ENCODE results near the gene GP2. TPM values are rescaled to one million over a fixed set of nuclear protein-coding genes. Genes with fewer than 3 reads are reported as not detected.

The GP2 gene
- total RNA-seq (2013): not detected
- polyA plus RNA-seq (not detected), polyA minus RNA-seq (not detected in 2 replicates), total RNA-seq (0 to 1.7 (median 0.06) reads per million in 11 experiments)

- no peaks in the 10 kb centered on the region for H3K9me3 ChIP-seq (replicated peaks in 1 of 2; ENCODE audit: control insufficient read depth in 1 of 2, insufficient read depth in 1 of 2, low read length in 2 of 2)
- H3K36me3 ChIP-seq (replicated peaks in 1 of 2; ENCODE audit: control insufficient read depth in 1 of 2, insufficient read depth in 2 of 2, low read length in 2 of 2): no peaks in the 10 kb centered on the region
- no peak for DNase-seq
- WGBS (ENCODE audit: insufficient coverage): 87% methylated on average over 4 of the region's 7 CpGs
- no peak within 1 kb of the TSS for H3K4me3 Mint-ChIP-seq
- peak within 1 kb of the TSS in 1 of 7 donors; percentile 6 for H3K27ac Mint-ChIP-seq
- no peaks in the 10 kb centered on the region for H3K4me1 ChIP-seq (ENCODE audit: control insufficient read depth in 1 of 2, insufficient read depth in 2 of 2, low read length in 2 of 2)
- no peak for TF ChIP-seq CTCF (IDR thresholded peaks at IDR 0.05)
- H3K4me3 ChIP-seq (replicated peaks in 1 of 3; ENCODE audit: low read depth in 2 of 3, low read length in 3 of 3): no peak within 1 kb of the TSS
- no peak within 1 kb of the TSS for H2AFZ ChIP-seq (ENCODE audit: insufficient read depth, low read depth, low read length, poor library complexity, severe bottlenecking)
- no peak within 1 kb of the TSS for H3K4me2 ChIP-seq (replicated peaks; ENCODE audit: extremely low read depth, low read length, poor library complexity, severe bottlenecking)
- H3K27ac ChIP-seq (ENCODE audit: low read depth in 1 of 2, low read length in 2 of 2): no peak within 1 kb of the TSS
- no peaks in the 10 kb centered on the region for H4K20me1 ChIP-seq (ENCODE audit: insufficient read depth, low read length)
- H3K27me3 ChIP-seq (ENCODE audit: control insufficient read depth in 2 of 2, insufficient read depth in 2 of 2, low read length in 2 of 2): no peaks in the 10 kb centered on the region
- H3K79me2 ChIP-seq (ENCODE audit: insufficient read depth, low read length): no peaks in the 10 kb centered on the region
- H3K36me3 Mint-ChIP-seq: no peaks in the 10 kb centered on the region
- H3K9ac ChIP-seq (ENCODE audit: insufficient read depth, low read length, poor library complexity, severe bottlenecking): no peak within 1 kb of the TSS
- no peaks in the 10 kb centered on the region for H3K4me1 Mint-ChIP-seq
- intact Hi-C loops (cut with micrococcal nuclease): no loop called here
- peaks cover 0 to 5% (median 0%) of the 10 kb centered on the region in 7 donors for H3K9me3 Mint-ChIP-seq
- peaks cover 0 to 6% (median 3%) of the 10 kb centered on the region in 3 donors for H3K27me3 Mint-ChIP-seq (ENCODE audit: low read depth in 3 of 3)
These were observed at the start of gene GP2 for GRCh38 chr16:20327444-20328041. Gene GP2, minus strand, starts transcription at chr16:20327513. Its CDS starts 1,082 bp downstream, at chr16:20326431.

- no peaks in the 10 kb centered on the region for H3K4me1 Mint-ChIP-seq
- H3K27me3 Mint-ChIP-seq (ENCODE audit: low read depth in 3 of 3): peaks cover 0 to 9% (median 4%) of the 10 kb centered on the region in 3 donors
- Histone ChIP-seq H3K4me1 (ENCODE audit: control insufficient read depth in 1 of 2, insufficient read depth in 2 of 2, low read length in 2 of 2) (no peaks in the 10 kb centered on the region), H3K36me3 (replicated peaks in 1 of 2; ENCODE audit: control insufficient read depth in 1 of 2, insufficient read depth in 2 of 2, low read length in 2 of 2) (no peaks in the 10 kb centered on the region), H3K79me2 (ENCODE audit: insufficient read depth, low read length) (no peaks in the 10 kb centered on the region), H4K20me1 (ENCODE audit: insufficient read depth, low read length) (no peaks in the 10 kb centered on the region), H3K4me2 (replicated peaks; ENCODE audit: extremely low read depth, low read length, poor library complexity, severe bottlenecking) (no peak overlapping the region), H3K4me3 (replicated peaks in 1 of 3; ENCODE audit: low read depth in 2 of 3, low read length in 3 of 3) (no peak overlapping the region), H3K9ac (ENCODE audit: insufficient read depth, low read length, poor library complexity, severe bottlenecking) (no peak overlapping the region), H3K27me3 (ENCODE audit: control insufficient read depth in 2 of 2, insufficient read depth in 2 of 2, low read length in 2 of 2) (no peaks in the 10 kb centered on the region), H3K27ac (ENCODE audit: low read depth in 1 of 2, low read length in 2 of 2) (no peak overlapping the region), H2AFZ (ENCODE audit: insufficient read depth, low read depth, low read length, poor library complexity, severe bottlenecking) (no peak overlapping the region), H3K9me3 (replicated peaks in 1 of 2; ENCODE audit: control insufficient read depth in 1 of 2, insufficient read depth in 1 of 2, low read length in 2 of 2) (no peaks in the 10 kb centered on the region)
- no peaks in the 10 kb centered on the region for H3K36me3 Mint-ChIP-seq
- no peak overlapping the region for H3K27ac Mint-ChIP-seq
- no peak for TF ChIP-seq CTCF (IDR thresholded peaks at IDR 0.05)
- intact Hi-C loops (cut with micrococcal nuclease): no loop called here
- no CpG with 5 or more reads among the region's 5 CpGs for WGBS (ENCODE audit: insufficient coverage)
- no peaks in the 10 kb centered on the region for H3K9me3 Mint-ChIP-seq
- no peak overlapping the region for H3K4me3 Mint-ChIP-seq
- DNase-seq: no peak
These were observed 45.4 kb upstream of the GP2 start for GRCh38 chr16:20372701-20373100.
